GM12878 (cell line): ENCODE results near the gene MAP2K2. TPM values are rescaled to one million over a fixed set of nuclear protein-coding genes. Genes with fewer than 3 reads are reported as not detected.

ENCODE experiments used
- ATAC-seq: fragments of 200-7000 bp; cut with Tn5 transposase; 3 replicates; pipeline ENCODE4 v1.9.1; 2020; ENCODE audit warnings: mild to moderate bottlenecking, moderate library complexity
- BruUV-seq: library from RNA; stranded (reverse); fragments of 400-500 nt; replicated peaks from 2 replicates; lab custom pipeline; 2021; lab: Mats Ljungman, UMichigan
- CTCF ChIA-PET: fragments of 300-600 bp; sonication (Branson Sonifier 250); formaldehyde crosslinking; extraction: SDS; loops from one replicate; lab custom pipeline; 2021; ENCODE audit warnings: inconsistent platforms; lab: Yijun Ruan, JAX
- POLR2A ChIA-PET: fragments of 350-600 bp; formaldehyde crosslinking; extraction: SDS; loops from one replicate; lab custom pipeline; 2021; ENCODE audit warnings: inconsistent platforms; lab: Charles Lee
- RAD21 ChIA-PET: fragments of 300-600 bp; sonication (Branson Sonifier 250); formaldehyde crosslinking; loops from one replicate; lab custom pipeline; 2023; ENCODE audit warnings: antibody characterized with exemption; ENCODE audit not compliant: unreplicated experiment; lab: Charles Lee
- SMC1A ChIA-PET: fragments of 300-600 bp; sonication (Branson Sonifier 250); formaldehyde crosslinking; loops from one replicate; lab custom pipeline; 2023; ENCODE audit not compliant: unreplicated experiment, uncharacterized antibody; lab: Charles Lee
- DNase-seq: peaks from one replicate; pipeline ENCODE4 v3.0.0-alpha.2; 2011; ENCODE audit warnings: low read depth, low spot score
- FAIRE-seq: peaks from 3 replicates; lab custom pipeline; 2011; peaks lifted over from hg19 to GRCh38; lab: Jason Lieb, UNC
- H2AFZ ChIP-seq: 2 replicates; pipeline ENCODE4 v1.6.0; 2011; ENCODE audit warnings: low read depth, low read length, control low read depth; ENCODE audit not compliant: control insufficient read depth
- H3K27ac ChIP-seq: 2 replicates; pipeline ENCODE4 v1.5.1; 2011; ENCODE audit warnings: control low read depth; ENCODE audit not compliant: control insufficient read depth, insufficient read depth
- H3K27me3 ChIP-seq, 2 experiments: replicated peaks in 1 of 2; 2 replicates each; pipeline versions ENCODE4 v1.6.0 to v1.6.1; 2011; ENCODE audit warnings: low read length in 1 of 2; ENCODE audit not compliant: control insufficient read depth in 2 of 2, insufficient read depth in 2 of 2
- H3K36me3 ChIP-seq, 2 experiments: 2 replicates each; pipeline ENCODE4 v1.5.1; 2011; ENCODE audit warnings: low read length in 1 of 2; ENCODE audit not compliant: control insufficient read depth in 2 of 2, insufficient read depth in 2 of 2
- H3K4me1 ChIP-seq: 2 replicates; pipeline ENCODE4 v1.6.1; 2011; ENCODE audit warnings: mild to moderate bottlenecking, low read length, moderate library complexity, mixed read lengths; ENCODE audit not compliant: control insufficient read depth, insufficient read depth
- H3K4me2 ChIP-seq: 2 replicates; pipeline ENCODE4 v1.6.0; 2011; ENCODE audit warnings: control low read depth; ENCODE audit not compliant: control insufficient read depth, insufficient read depth
- H3K4me3 ChIP-seq: fragments of 200-600 bp; sonication (generic); 2 replicates; pipeline ENCODE4 v1.5.1; 2016
- H3K79me2 ChIP-seq: 2 replicates; pipeline ENCODE4 v1.6.0; 2011; ENCODE audit warnings: low read length; ENCODE audit not compliant: control insufficient read depth, insufficient read depth
- H3K9ac ChIP-seq: 2 replicates; pipeline ENCODE4 v1.8.0; 2011; ENCODE audit warnings: low read length, control low read depth, mixed read lengths; ENCODE audit not compliant: control insufficient read depth, insufficient read depth
- H3K9me3 ChIP-seq: replicated peaks from 3 replicates; pipeline ENCODE4 v1.5.1; 2011; ENCODE audit warnings: mild to moderate bottlenecking, low read length; ENCODE audit not compliant: control insufficient read depth, insufficient read depth
- H4K20me1 ChIP-seq: 2 replicates; pipeline ENCODE4 v1.6.0; 2011; ENCODE audit not compliant: control insufficient read depth, insufficient read depth
- ATF2 ChIP-seq: IDR thresholded peaks from 2 replicates; pipeline ENCODE4 v1.6.1; 2012; ENCODE audit warnings: low read length, inconsistent platforms
- CEBPB ChIP-seq, 2 experiments: fragments of 150-350 bp in 1 of 2; IDR thresholded peaks; 2 replicates each; pipeline ENCODE4 v1.6.1; 2012 to 2014; ENCODE audit warnings: low read depth in 2 of 2, low read length in 2 of 2, borderline replicate concordance in 1 of 2, inconsistent platforms in 1 of 2
- CEBPZ ChIP-seq: fragments of 150-350 bp; IDR thresholded peaks from 2 replicates; pipeline ENCODE4 v1.6.1; 2016; ENCODE audit warnings: low read depth, low read length
- CREB1 ChIP-seq: IDR thresholded peaks from 2 replicates; pipeline ENCODE4 v1.6.1; 2012; ENCODE audit warnings: low read depth, mild to moderate bottlenecking, inconsistent platforms
- E2F4 ChIP-seq: IDR thresholded peaks from 2 replicates; pipeline ENCODE4 v1.6.1; 2012; ENCODE audit warnings: low read depth, low read length, improper control_type of control experiment
- EZH2 ChIP-seq: IDR thresholded peaks from 2 replicates; pipeline ENCODE4 v1.6.1; 2012; ENCODE audit warnings: low read depth, mild to moderate bottlenecking, control low read depth, inconsistent platforms, low read length, borderline replicate concordance; ENCODE audit not compliant: control insufficient read depth
- MEF2A ChIP-seq: IDR thresholded peaks from 2 replicates; pipeline ENCODE4 v1.6.1; 2011; ENCODE audit warnings: low read depth, mild to moderate bottlenecking, low read length, moderate library complexity; ENCODE audit not compliant: insufficient read depth
- MTA2 ChIP-seq: fragments of 450-650 bp; IDR thresholded peaks from 2 replicates; pipeline ENCODE4 v1.6.1; 2016; ENCODE audit warnings: low read depth, mild to moderate bottlenecking, moderate library complexity
- NFYA ChIP-seq: IDR thresholded peaks from 2 replicates; pipeline ENCODE4 v1.6.1; 2011; ENCODE audit warnings: low read depth, mild to moderate bottlenecking, low read length, improper control_type of control experiment, borderline replicate concordance
- POLR2AphosphoS5 ChIP-seq: IDR thresholded peaks from 2 replicates; pipeline ENCODE4 v1.6.1; 2011; ENCODE audit warnings: mild to moderate bottlenecking, low read length, inconsistent platforms
- RAD21 ChIP-seq: IDR thresholded peaks from 2 replicates; pipeline ENCODE4 v1.6.1; 2011; ENCODE audit warnings: mild to moderate bottlenecking, low read depth, low read length, moderate library complexity; ENCODE audit not compliant: insufficient read depth
- SIX5 ChIP-seq: IDR thresholded peaks from 2 replicates; pipeline ENCODE4 v1.6.1; 2011; ENCODE audit warnings: mild to moderate bottlenecking, low read depth, low read length, moderate library complexity; ENCODE audit not compliant: severe bottlenecking
- SRF ChIP-seq, 2 experiments: IDR thresholded peaks; 2 replicates each; pipeline ENCODE4 v1.6.1; 2011; ENCODE audit warnings: low read depth in 2 of 2, low read length in 2 of 2, mild to moderate bottlenecking in 1 of 2, moderate library complexity in 1 of 2
- WRNIP1 ChIP-seq: IDR thresholded peaks from 2 replicates; pipeline ENCODE4 v1.6.1; 2011; ENCODE audit warnings: low read depth, low read length, improper control_type of control experiment, borderline replicate concordance
- WGBS: methylation state at CpG from one replicate; pipeline ENCODE4 v1.1.6; 2016; ENCODE audit warnings: low lambda C conversion rate; ENCODE audit not compliant: insufficient replicate concordance, insufficient coverage; ENCODE audit errors: missing lambda C conversion rate; 5-methylcytosine and 5-hydroxymethylcytosine counted together
- in situ Hi-C: fragments of 300-500 bp; cut with MboI; formaldehyde crosslinking; loops from 9 replicates; pipeline ENCODE4 v1.14.3; 2018; ENCODE audit warnings: mixed read lengths
- intact Hi-C: fragments of 100-400 bp; cut with micrococcal nuclease; formaldehyde crosslinking; loops from one replicate; pipeline ENCODE4 v1.14.2; 2022; ENCODE audit not compliant: unreplicated experiment
- polyA plus RNA-seq, 11 experiments: library from polyadenylated mRNA; depleted of rRNA in 4 of 11; unstranded in 6 of 11; stranded (reverse) in 5 of 11; fragments of >200 nt; fragmentation: Nextera tagmentation in 4 of 11; fragmentation: Illumina TruSeq in 1 of 11; extraction: Ambion mirVana in 4 of 11; extraction: Trizol in 1 of 11; gene quantifications; 1 replicate in 1 of 11; 2 replicates in 10 of 11; pipeline versions ENCODE4 v1.2.1 to v1.2.3, GENCODE V29; 2011 to 2016; ENCODE audit warnings: inconsistent platforms in 2 of 11, missing spikeins in 2 of 11, low read depth in 1 of 11
- total RNA-seq, 4 experiments: library from RNA; depleted of rRNA in 3 of 4; stranded (reverse); fragments of >200 nt in 3 of 4; fragmentation: Illumina TruSeq in 1 of 4; extraction: Trizol in 1 of 4; gene quantifications; 2 replicates each; pipeline versions ENCODE4 v1.2.1 to v1.2.3, GENCODE V29; 2013 to 2021

The MAP2K2 gene
- total and polyA plus RNA-seq, 10 of the 15 experiments (the other 5 are each of a cell fraction or from before 2014, with no cell fraction given): 1.00 to 210 (median 53.5) TPM

- TF ChIP-seq WRNIP1 (no peak), CEBPZ (no peak), NFYA (no peak)
These were observed 48.5 kb downstream of the MAP2K2 start (continued) for GRCh38 chr19:4075373-4075772.

- BruUV-seq: no TSS peak
- H3K27me3 ChIP-seq: no peaks in the 10 kb centered on the region; a peak in 1 of 4 replicates
- DNase-seq (no peak), FAIRE-seq (no peak), ATAC-seq (no peak)
- in situ Hi-C loops (no loop called here), intact Hi-C loops (no loop called here)
- 92% methylated on average over 3 of the region's 3 CpGs for WGBS
- RAD21 ChIA-PET: no interaction called here
- H3K9ac ChIP-seq: no peak overlapping the region
- H3K4me2 ChIP-seq: no peak overlapping the region
- CTCF ChIA-PET: interaction anchor here (1.0 kb wide), 1 partner anchor 11 kb away, joined by 3 read pairs; no protein-coding TSS in a partner anchor
- POLR2A ChIA-PET: interaction anchor here (0.5 kb wide), 1 partner anchor 155 kb away, joined by 5 read pairs; no protein-coding TSS in a partner anchor
- no peaks in the 10 kb centered on the region for H3K79me2 ChIP-seq
- H3K9me3 ChIP-seq: no peaks in the 10 kb centered on the region
- H3K4me1 ChIP-seq: peaks cover 8% of the 10 kb centered on the region
- H2AFZ ChIP-seq: no peak overlapping the region
- SMC1A ChIA-PET: no interaction called here
- no peaks in the 10 kb centered on the region for H4K20me1 ChIP-seq
- H3K36me3 ChIP-seq: no peaks in the 10 kb centered on the region
- no peak overlapping the region for H3K27ac ChIP-seq
- H3K4me3 ChIP-seq: no peak overlapping the region
- TF ChIP-seq RAD21 (no peak), MEF2A (no peak), MTA2 (no peak), ATF2 (no peak), SRF (IDR thresholded peaks at IDR 0.05; ENCODE audit: low read depth in 2 of 2, low read length in 2 of 2) (no peak), CEBPB (IDR thresholded peaks at IDR 0.05; ENCODE audit: borderline replicate concordance in 1 of 2, low read depth in 2 of 2, low read length in 2 of 2) (no peak), SIX5 (no peak), E2F4 (no peak), EZH2 (no peak), CREB1 (no peak), POLR2AphosphoS5 (no peak)
These were observed 52.3 kb downstream of the MAP2K2 start for GRCh38 chr19:4071610-4072009.
